GM12892 (cell line): ENCODE results near the gene SCUBE2.

Experiments used
- POLR2A ChIP-seq: IDR thresholded peaks from 2 replicates; pipeline ENCODE4 v1.6.1; 2011; ENCODE audit warnings: low read depth, low read length, control low read depth
- POLR2AphosphoS5 ChIP-seq: IDR thresholded peaks from 2 replicates; pipeline ENCODE4 v1.6.1; 2011; ENCODE audit warnings: low read depth, low read length, control low read depth

DNA sequence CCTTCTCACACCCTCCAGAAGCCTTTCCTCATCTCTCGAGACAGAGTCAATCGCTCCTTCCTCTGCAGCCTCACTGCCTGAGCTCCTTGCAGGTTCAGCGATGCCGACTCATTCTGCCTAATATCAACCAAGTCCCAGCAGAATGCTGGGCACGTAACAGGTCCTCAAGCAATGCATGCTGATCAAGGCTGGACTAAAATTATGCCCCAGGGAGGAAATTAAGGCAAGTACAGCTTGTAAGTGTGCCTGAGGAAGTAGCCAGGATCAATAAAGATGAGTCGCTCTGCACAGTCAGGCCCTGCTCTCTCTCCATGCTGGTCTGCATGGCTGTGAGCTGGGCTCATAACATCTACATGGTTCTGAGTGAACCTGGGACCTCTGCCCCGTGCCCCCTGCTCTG lies 62.0 kb downstream of the SCUBE2 start:
- TF ChIP-seq POLR2A (no peak), POLR2AphosphoS5 (no peak)
